Measurements from ENCODE around the gene SDF2. TPM values are rescaled to one million over a fixed set of nuclear protein-coding genes. Genes with fewer than 3 reads are reported as not detected.

The SDF2 gene, protein sequence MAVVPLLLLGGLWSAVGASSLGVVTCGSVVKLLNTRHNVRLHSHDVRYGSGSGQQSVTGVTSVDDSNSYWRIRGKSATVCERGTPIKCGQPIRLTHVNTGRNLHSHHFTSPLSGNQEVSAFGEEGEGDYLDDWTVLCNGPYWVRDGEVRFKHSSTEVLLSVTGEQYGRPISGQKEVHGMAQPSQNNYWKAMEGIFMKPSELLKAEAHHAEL
- 40.3 and 49.2 TPM in 2 replicates for total RNA-seq

DNA sequence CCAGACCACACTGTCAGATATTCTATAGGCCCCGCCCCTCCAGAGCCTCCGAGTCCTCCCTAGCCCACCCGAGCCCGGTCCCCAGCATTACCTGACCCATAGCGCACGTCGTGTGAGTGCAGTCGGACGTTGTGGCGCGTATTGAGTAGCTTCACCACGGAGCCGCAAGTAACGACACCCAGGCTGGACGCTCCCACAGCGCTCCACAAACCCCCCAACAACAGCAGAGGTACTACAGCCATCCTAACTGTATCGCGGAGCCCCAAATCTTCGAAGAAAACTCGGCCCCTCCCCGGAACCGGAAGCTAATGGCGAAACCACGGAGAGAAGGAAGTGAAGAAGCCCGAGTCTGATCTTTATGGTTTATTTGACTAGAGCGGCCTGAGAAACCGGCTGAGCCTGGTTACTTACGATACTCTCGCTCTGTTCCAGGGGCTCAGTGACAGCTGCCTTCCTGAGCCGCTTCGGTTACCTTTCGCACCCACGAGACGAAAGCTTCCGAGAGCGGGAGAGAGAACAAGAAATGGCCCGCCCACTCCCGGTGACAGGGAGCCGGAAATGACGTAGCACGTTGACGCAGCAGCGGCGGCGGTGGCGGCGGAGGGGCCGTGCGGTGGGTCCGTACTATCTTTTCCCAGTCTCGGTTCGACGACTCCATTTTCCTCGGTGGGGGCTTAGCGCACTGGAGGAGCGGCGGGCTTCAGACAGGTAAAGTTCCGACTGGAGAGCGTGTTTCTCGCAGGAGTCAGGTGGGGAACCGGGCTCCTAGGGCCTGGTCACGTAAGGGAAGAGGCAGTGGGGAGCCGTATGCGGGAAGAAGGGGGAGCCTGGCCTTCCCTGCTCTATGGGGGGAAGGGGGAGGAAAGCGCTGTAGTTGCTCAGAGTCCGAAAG lies at the start of gene SDF2, which contains the start of gene SUPT6H:
TSS of gene SDF2 (minus strand) at position 272 of the 892 bp plus-strand sequence. CDS start at position 242, 30 bp downstream.
TSS of gene SUPT6H (plus strand) at position 571 of the 892 bp plus-strand sequence. CDS start 11,197 bp downstream, outside the sequence.
- H3K27ac Mint-ChIP-seq: peak within 1 kb of the TSS; percentile 99
- peak within 1 kb of the TSS; percentile 99 for H3K4me3 Mint-ChIP-seq (ENCODE audit: low read depth)
- peak; percentile 91 for DNase-seq (ENCODE audit: low spot score)
- H3K4me1 Mint-ChIP-seq (ENCODE audit: low read depth): peaks cover 34% of the 10 kb centered on the region
- H3K9me3 Mint-ChIP-seq: no peaks in the 10 kb centered on the region
- intact Hi-C loops (cut with micrococcal nuclease): loop anchor here (1.0 to 5.0 kb wide), 2 partner anchors 16 to 50 kb away; partner anchors contain the start of gene PROCA1
- no peaks in the 10 kb centered on the region for H3K27me3 Mint-ChIP-seq (ENCODE audit: low read depth)
- H3K36me3 Mint-ChIP-seq (ENCODE audit: low read depth): peaks cover 63% of the 10 kb centered on the region

DNA sequence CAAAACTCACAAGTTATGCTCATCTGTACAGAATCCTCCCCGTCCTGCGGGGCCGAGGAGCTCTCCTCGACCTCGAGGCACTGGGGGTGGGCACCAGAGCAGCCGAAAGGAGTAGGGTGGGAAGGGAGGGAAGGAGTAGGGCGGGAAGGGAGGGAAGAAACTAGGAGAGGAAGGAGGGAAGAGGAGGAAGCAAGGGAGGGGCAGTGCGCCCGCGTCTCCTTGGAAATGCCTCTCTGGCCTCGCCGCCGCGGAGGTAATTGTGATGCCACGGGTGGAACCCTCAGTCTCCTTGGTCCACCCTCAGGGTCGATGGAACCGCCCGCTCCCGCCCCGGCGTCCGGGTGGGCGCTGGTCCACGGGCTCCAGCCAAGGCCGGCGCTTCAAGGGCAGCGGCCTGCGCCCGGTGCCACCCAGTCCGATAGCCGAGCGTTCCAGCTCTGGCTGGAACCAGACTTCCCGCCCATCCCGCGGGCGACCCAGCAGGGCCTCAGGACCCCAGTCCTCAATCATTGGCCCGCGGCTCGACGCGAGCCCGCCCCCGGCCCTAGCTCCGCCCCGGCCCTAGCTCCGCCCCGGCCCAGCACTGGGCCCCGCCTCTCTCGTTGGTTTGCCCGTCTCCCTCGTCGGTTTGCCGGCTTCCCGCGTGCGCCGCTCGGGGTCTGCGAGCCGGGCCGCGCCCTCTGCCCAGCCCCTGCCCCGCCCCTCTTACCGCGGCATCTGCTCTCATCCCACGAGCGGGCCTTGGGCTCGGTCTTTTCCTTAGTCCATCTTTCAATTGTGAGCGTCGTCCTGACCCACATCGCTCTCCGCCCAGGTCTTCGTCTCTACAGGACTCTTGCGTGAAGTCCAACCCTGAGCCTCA lies 49.4 kb upstream of the SDF2 start:
- Mint-ChIP-seq H3K27me3 (ENCODE audit: low read depth) (peaks cover 4% of the 10 kb centered on the region), H3K4me3 (ENCODE audit: low read depth) (peak overlapping the region; percentile 88), H3K9me3 (no peaks in the 10 kb centered on the region), H3K27ac (peak overlapping the region; percentile 96), H3K36me3 (ENCODE audit: low read depth) (peaks cover 2% of the 10 kb centered on the region), H3K4me1 (ENCODE audit: low read depth) (peaks cover 7% of the 10 kb centered on the region)
- intact Hi-C loops (cut with micrococcal nuclease): loop anchor here (5.0 kb wide), 1 partner anchor 49 kb away; the partner anchor contains the start of genes SDF2 and SUPT6H
- peak; percentile 92 for DNase-seq (ENCODE audit: low spot score)

DNA sequence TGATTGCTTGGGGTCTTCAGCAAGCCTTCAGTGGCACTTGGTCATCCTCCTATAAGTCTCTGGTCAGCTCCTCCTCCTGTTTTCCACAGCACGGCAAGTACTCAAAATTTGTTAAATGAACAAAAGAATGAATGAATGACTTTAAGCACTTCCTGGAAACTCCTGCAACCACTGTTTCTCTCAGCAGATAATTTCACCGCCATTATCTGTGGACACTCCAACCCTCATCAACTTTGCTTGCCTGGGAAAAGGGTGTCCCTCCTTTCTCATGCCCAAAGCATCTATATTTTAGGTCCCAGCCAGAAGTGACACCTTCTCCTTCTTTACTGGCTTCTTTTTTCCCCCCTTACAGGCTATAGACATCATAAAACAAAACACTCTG lies 45.6 kb upstream of the SDF2 start:
- no peaks in the 10 kb centered on the region for H3K27me3 Mint-ChIP-seq (ENCODE audit: low read depth)
- DNase-seq (ENCODE audit: low spot score): no peak
- H3K27ac Mint-ChIP-seq: peak overlapping the region; percentile 17
- no peak overlapping the region for H3K4me3 Mint-ChIP-seq (ENCODE audit: low read depth)
- H3K9me3 Mint-ChIP-seq: no peaks in the 10 kb centered on the region
- H3K4me1 Mint-ChIP-seq (ENCODE audit: low read depth): peaks cover 4% of the 10 kb centered on the region
- intact Hi-C loops (cut with micrococcal nuclease): no loop called here
- H3K36me3 Mint-ChIP-seq (ENCODE audit: low read depth): peaks cover 23% of the 10 kb centered on the region

DNA sequence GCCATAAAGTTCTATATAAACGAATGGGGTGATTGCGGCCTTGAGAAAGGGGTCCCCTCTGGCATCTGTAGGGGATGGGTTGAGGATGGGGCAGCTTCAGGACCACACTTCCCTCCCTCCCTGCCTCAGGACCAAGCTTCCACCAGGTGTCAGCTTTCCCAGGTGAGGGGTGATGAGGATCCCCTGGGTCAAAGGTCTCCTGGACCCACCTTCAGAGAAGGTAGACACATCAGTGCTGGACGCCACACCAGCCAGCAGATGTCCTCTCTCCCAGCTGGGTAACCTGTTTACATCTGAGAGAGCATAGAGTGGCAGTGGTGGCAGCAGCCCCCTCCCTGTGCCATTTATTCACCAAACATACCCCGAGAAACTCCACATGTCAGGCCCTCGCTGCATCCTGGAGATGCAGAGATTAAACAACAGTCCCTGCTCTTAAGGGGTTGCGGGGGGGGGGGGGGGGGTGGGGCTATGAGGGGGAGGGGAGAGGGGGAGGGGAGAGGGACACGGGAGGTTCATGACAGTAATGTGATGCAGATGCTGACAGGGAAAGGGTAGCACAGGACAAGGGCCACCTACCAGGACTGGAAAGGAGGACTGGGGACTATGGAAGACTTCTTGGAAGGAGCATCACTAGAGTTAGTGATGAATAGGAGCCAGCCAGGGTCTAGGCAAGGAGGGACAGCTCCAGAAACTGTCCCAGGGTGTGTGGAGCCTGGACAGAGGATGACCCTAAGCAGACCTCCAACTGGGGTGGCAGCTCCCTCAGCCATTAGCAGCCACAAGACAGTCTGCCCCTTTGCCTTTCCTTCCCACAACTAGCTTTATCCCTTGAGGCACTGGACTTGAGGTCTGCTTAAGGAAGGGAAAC lies 45.0 kb upstream of the SDF2 start:
- Mint-ChIP-seq H3K27ac (no peak overlapping the region), H3K27me3 (ENCODE audit: low read depth) (no peaks in the 10 kb centered on the region), H3K36me3 (ENCODE audit: low read depth) (peaks cover 27% of the 10 kb centered on the region), H3K9me3 (no peaks in the 10 kb centered on the region), H3K4me1 (ENCODE audit: low read depth) (peaks cover 2% of the 10 kb centered on the region), H3K4me3 (ENCODE audit: low read depth) (no peak overlapping the region)
- intact Hi-C loops (cut with micrococcal nuclease): no loop called here
- DNase-seq (ENCODE audit: low spot score): no peak

DNA sequence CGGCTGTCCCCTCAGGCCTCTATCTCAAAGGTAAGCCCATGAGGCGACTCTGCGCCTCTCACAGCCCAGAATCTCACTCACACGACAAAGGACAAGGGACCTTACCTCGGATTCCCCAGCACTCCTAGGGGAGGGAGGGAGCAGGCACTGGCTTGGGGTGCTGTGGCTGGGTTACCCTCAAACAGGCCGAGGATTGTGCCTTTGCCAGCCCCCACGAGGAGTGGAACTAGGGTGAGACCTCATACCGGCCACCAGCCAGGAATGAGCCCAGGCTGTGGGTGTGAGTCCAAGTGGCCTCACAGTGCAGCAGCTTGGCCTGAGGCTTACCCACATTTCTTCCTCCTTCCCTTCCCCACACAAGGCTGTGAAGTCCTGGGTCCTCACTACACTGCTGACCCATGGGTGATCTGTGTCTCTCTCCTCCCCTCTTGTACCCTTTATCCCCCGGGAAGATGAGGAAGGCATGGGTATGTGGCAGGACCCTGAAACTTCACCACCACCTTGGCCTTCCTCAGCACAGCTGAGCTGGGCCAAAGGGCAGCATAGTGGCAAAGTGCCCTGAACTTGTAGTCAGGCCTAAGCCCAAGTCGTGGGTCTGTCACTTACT lies 44.1 kb upstream of the SDF2 start:
- Mint-ChIP-seq H3K36me3 (ENCODE audit: low read depth) (peaks cover 33% of the 10 kb centered on the region), H3K4me3 (ENCODE audit: low read depth) (no peak overlapping the region), H3K27ac (peak overlapping the region; percentile 18), H3K27me3 (ENCODE audit: low read depth) (no peaks in the 10 kb centered on the region), H3K9me3 (no peaks in the 10 kb centered on the region), H3K4me1 (ENCODE audit: low read depth) (peaks cover 2% of the 10 kb centered on the region)
- intact Hi-C loops (cut with micrococcal nuclease): no loop called here
- DNase-seq (ENCODE audit: low spot score): no peak

DNA sequence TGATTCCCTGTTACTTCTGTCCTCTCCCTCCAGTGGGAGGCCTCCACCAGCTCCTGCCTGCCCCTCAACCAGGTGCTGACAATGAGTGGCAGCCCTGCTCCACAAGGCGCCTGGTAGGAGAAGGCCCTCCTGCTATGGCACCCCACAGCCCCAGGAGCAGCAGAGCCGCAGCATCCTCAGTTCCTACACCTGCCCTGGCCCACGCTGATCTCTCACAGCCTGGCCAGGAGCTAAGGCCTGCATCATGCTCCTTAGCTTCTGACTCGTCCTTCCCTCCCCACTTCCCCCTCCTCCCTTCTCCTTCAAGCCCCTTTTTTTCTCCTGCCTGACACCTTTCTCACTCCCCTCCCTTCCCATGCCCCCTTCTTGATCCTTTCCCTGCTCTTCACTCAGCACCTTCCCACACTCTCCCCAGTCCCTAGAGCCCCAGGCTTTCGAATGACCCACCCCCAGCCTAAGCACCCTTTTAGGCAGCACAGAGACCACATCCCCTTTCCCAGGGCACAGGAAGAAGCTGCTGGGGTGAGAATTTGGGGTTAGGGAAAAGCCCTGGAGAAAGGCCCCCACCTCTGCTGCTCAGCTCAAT lies 43.5 kb upstream of the SDF2 start:
- DNase-seq (ENCODE audit: low spot score): no peak
- intact Hi-C loops (cut with micrococcal nuclease): no loop called here
- H3K27ac Mint-ChIP-seq: no peak overlapping the region
- H3K9me3 Mint-ChIP-seq: no peaks in the 10 kb centered on the region
- H3K4me3 Mint-ChIP-seq (ENCODE audit: low read depth): no peak overlapping the region
- no peaks in the 10 kb centered on the region for H3K4me1 Mint-ChIP-seq (ENCODE audit: low read depth)
- H3K27me3 Mint-ChIP-seq (ENCODE audit: low read depth): no peaks in the 10 kb centered on the region
- H3K36me3 Mint-ChIP-seq (ENCODE audit: low read depth): peaks cover 37% of the 10 kb centered on the region

DNA sequence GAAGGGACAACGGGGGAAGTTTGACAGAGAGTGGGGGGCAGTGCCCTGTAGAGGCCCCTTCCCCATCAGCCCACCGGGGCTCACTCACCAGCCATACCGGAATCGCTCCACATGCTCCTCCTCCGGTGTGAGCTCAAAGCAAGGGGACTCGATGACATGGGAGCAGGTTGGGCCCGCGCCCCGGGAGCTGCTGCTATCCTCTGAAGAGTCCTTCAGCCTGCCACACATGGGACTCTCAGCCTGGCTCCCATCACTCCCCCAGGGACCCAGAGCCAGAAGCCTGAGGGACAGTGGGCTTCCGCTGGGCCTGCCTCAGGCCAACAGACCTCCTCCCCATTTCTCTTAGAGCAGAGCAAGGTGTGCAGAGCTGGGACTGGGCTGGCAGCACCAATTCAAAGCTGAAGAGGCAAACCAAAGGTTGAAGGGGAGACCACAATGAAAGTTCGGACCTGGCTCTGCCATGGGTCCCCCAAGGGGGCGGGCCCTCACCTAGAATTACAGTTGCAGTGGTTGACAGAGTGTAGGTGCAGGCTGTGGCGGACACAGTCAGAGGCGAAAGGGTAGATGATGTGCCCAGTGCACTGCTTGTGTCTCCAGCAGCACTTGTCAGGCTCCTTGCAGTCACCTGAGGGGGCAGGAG lies 42.6 kb upstream of the SDF2 start:
- H3K27ac Mint-ChIP-seq: no peak overlapping the region
- no peak for DNase-seq (ENCODE audit: low spot score)
- H3K36me3 Mint-ChIP-seq (ENCODE audit: low read depth): peaks cover 46% of the 10 kb centered on the region
- intact Hi-C loops (cut with micrococcal nuclease): no loop called here
- H3K27me3 Mint-ChIP-seq (ENCODE audit: low read depth): no peaks in the 10 kb centered on the region
- no peaks in the 10 kb centered on the region for H3K4me1 Mint-ChIP-seq (ENCODE audit: low read depth)
- no peaks in the 10 kb centered on the region for H3K9me3 Mint-ChIP-seq
- H3K4me3 Mint-ChIP-seq (ENCODE audit: low read depth): no peak overlapping the region

DNA sequence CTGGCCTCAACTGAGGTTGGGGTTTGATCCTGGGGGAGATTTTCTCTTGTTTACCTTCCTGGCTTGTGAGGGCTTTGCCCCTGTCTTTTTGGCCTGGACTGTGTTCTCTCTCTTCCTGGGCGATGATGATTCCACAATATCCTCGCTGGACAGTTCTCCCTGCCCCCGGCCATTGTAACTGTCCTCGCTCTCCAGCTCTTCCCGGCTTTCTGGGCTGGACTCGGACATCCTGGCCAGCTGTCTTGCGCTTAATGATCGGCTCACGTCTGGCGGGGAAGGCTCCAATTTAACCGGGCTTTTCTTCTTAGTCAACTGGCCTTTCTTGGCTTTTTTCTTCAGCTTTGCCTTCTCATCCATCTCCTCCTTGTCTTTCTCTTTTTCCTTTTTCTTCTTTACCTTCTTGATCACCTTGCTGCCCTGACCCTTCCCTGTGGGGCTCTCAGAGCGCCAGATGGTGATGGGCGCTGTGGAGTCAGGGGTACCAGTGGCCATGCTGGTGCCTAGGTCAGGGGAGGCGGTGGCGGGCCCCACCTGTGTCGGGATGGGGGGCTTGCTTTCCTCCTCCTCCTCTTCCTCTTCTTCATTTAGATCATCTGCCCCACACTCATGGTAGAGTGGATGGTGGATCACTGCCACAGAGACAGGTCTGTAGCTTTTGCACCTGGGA lies 42.0 kb upstream of the SDF2 start:
- H3K36me3 Mint-ChIP-seq (ENCODE audit: low read depth): peaks cover 49% of the 10 kb centered on the region
- H3K27ac Mint-ChIP-seq: no peak overlapping the region
- intact Hi-C loops (cut with micrococcal nuclease): no loop called here
- H3K4me3 Mint-ChIP-seq (ENCODE audit: low read depth): no peak overlapping the region
- H3K9me3 Mint-ChIP-seq: no peaks in the 10 kb centered on the region
- no peak for DNase-seq (ENCODE audit: low spot score)
- H3K27me3 Mint-ChIP-seq (ENCODE audit: low read depth): no peaks in the 10 kb centered on the region
- H3K4me1 Mint-ChIP-seq (ENCODE audit: low read depth): no peaks in the 10 kb centered on the region

DNA sequence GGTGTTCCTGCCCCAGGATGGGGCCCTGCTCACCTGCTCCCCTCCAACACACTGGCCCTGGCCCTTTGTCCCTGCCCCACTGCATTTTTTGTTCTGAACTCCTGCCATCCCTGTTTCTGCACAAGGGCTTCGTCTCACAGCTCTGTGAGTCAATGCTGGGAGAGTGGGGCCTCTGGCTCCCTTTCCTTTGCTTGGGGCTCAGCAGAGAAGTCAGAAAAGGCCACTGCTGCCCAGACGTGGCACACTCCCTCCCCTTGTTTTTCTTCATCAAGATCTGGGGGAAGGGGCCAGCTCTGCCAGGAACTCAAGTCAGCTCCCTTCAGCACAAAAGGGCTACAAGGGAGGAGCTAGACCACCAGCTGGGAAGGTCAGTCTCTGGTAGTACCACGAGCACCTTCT lies 41.0 kb upstream of the SDF2 start:
- Mint-ChIP-seq H3K4me3 (ENCODE audit: low read depth) (no peak overlapping the region), H3K27ac (no peak overlapping the region), H3K4me1 (ENCODE audit: low read depth) (no peaks in the 10 kb centered on the region), H3K36me3 (ENCODE audit: low read depth) (peaks cover 56% of the 10 kb centered on the region), H3K27me3 (ENCODE audit: low read depth) (no peaks in the 10 kb centered on the region), H3K9me3 (no peaks in the 10 kb centered on the region)
- intact Hi-C loops (cut with micrococcal nuclease): no loop called here
- no peak for DNase-seq (ENCODE audit: low spot score)

DNA sequence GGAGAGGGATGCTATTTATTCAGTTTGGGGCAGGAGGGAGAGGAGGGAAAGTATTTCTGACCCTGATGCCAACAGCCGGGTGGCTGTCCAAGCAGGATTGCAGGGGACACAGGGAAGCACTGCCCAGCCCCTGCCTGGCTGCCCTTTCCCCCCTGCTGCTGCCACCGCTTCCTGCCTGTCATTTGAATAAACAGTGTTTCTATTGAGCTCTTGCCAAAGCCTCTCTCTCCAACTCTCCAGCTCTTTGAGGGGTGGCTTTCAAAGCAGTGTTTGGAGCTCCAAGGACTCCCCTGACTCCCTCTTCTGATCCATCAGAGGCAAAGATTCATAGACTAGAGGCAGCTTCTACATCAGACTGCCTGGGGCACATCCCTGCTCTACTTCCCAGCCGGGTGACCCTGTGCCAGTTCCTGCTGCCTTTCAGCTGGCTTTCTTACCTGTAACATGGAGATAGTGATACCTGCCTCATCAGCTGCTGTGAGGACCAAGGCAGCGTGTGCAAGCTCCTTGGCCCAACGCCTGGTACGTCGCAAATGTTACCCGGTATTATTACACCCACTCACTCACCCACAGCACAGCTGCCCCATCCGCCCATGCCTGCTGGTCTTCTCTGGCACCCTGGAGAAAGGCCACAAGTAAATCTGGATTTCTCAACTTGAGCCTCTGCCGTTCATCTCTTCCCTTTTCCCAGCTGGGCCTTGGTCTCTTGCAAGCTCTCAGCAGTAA lies 40.5 kb upstream of the SDF2 start:
- no peak for DNase-seq (ENCODE audit: low spot score)
- Mint-ChIP-seq H3K36me3 (ENCODE audit: low read depth) (peaks cover 61% of the 10 kb centered on the region), H3K9me3 (no peaks in the 10 kb centered on the region), H3K4me1 (ENCODE audit: low read depth) (no peaks in the 10 kb centered on the region), H3K27ac (no peak overlapping the region), H3K4me3 (ENCODE audit: low read depth) (no peak overlapping the region), H3K27me3 (ENCODE audit: low read depth) (no peaks in the 10 kb centered on the region)
- intact Hi-C loops (cut with micrococcal nuclease): no loop called here

Measured in activated T-helper 2 cell treated with anti-CD3 and anti-CD28 coated beads, Interferon-gamma antibody, Interleukin-2, Interleukin-4, amounts not matched to agents 10 μg/mL and 5 μg/mL and 100 μg/mL, durations not matched to agents 14 hours and 24 hours and 36 hours (primary cell).